ENCODE data around the gene PDE6H.

DNA sequence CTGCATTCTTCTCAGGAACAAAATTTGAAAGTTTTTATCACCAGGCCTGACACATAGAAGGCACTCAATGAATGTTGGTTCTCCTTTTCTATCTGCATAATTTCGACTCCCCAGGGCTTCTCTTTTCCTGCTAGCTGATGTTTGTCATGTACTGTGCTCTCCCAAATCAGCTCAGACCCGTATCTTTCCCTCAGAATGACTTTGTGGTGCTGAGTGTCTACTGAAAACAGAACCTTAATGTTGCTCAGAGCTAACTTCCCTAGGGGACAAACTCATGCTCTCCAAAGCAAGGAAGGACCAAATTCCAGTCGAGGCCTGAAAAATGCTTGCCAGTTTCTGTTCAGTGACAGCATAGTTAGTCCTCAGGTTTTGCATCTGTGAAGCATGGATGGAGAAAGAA, 13.4 kb upstream of the PDE6H start:
- TF ChIP-seq PPARA (CRISPR knock-in tag; IDR thresholded peaks at IDR 0.05; ENCODE audit: borderline replicate concordance) (no peak), ZFP3 (CRISPR knock-in tag; IDR thresholded peaks at IDR 0.05) (no peak), BACH2 (CRISPR knock-in tag; IDR thresholded peaks at IDR 0.05; ENCODE audit: borderline replicate concordance) (no peak), CSDC2 (CRISPR knock-in tag; IDR thresholded peaks at IDR 0.05) (no peak)
- TF ChIP-seq, protein P1, sequence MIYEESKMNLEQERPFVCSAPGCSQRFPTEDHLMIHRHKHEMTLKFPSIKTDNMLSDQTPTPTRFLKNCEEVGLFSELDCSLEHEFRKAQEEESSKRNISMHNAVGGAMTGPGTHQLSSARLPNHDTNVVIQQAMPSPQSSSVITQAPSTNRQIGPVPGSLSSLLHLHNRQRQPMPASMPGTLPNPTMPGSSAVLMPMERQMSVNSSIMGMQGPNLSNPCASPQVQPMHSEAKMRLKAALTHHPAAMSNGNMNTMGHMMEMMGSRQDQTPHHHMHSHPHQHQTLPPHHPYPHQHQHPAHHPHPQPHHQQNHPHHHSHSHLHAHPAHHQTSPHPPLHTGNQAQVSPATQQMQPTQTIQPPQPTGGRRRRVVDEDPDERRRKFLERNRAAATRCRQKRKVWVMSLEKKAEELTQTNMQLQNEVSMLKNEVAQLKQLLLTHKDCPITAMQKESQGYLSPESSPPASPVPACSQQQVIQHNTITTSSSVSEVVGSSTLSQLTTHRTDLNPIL (CRISPR knock-in tag; IDR thresholded peaks at IDR 0.05; ENCODE audit: low read depth), result no peak
